HCT116 (cell line): ENCODE results near the gene PLCL2. TPM values are rescaled to one million over a fixed set of nuclear protein-coding genes. Genes with fewer than 3 reads are reported as not detected.

Source experiments
- ATAC-seq: fragments of 200-7000 bp; cut with Tn5 transposase; 2 replicates; pipeline ENCODE4 v1.9.1; 2020; ENCODE audit warnings: mild to moderate bottlenecking, moderate library complexity
- BruUV-seq: library from RNA; stranded (reverse); fragments of 400-500 nt; replicated peaks from 2 replicates; lab custom pipeline; 2021; lab: Mats Ljungman, UMichigan
- CTCF ChIA-PET: fragments of 300-600 bp; sonication (Branson Sonifier 250); formaldehyde crosslinking; loops from one replicate; lab custom pipeline; 2021; ENCODE audit warnings: antibody characterized with exemption; lab: Charles Lee
- POLR2A ChIA-PET: fragments of 300-600, 350-600 bp; sonication (Branson Sonifier 250); formaldehyde crosslinking; loops from one replicate; lab custom pipeline; 2021; ENCODE audit warnings: antibody characterized with exemption; lab: Charles Lee
- RAD21 ChIA-PET, 2 experiments: fragments of 300-600 bp; sonication (Branson Sonifier 250); formaldehyde crosslinking; loops; one replicate each; lab custom pipeline; 2023; ENCODE audit warnings: low total read pairs in 2 of 2; ENCODE audit not compliant: uncharacterized antibody in 2 of 2, unreplicated experiment in 2 of 2, low non-redundant PET in 1 of 2; lab: Charles Lee
- DNase-seq: peaks from one replicate; pipeline ENCODE4 v3.0.0-alpha.2; 2010; ENCODE audit warnings: low read depth, low spot score
- H2AFZ ChIP-seq: fragments of 200-600 bp; shearing (Covaris generic), sonication (generic); 2 replicates; pipeline ENCODE4 v1.6.1; 2017; ENCODE audit warnings: low read depth, mixed run types, mixed read lengths, antibody characterized with exemption, low read length; ENCODE audit not compliant: poor library complexity, severe bottlenecking
- H3K27ac ChIP-seq: 2 replicates; pipeline ENCODE4 v1.5.1; 2012; ENCODE audit warnings: low read depth, low read length
- H3K27me3 ChIP-seq: fragments of 200-600 bp; sonication (generic); 2 replicates; pipeline ENCODE4 v1.6.1; 2016; ENCODE audit warnings: mixed run types, low read length, mixed read lengths; ENCODE audit not compliant: insufficient read depth
- H3K36me3 ChIP-seq, 2 experiments: fragments of 200-500 bp in 1 of 2; fragments of 200-600 bp in 1 of 2; sonication (Bioruptor generic) in 1 of 2; sonication (generic) in 1 of 2; 2 replicates each; pipeline versions ENCODE4 v1.5.1 to v1.6.1; 2014 to 2016; ENCODE audit warnings: low read length in 2 of 2, inconsistent platforms in 1 of 2, mixed read lengths in 1 of 2, mixed run types in 1 of 2; ENCODE audit not compliant: insufficient read depth in 2 of 2, control insufficient read depth in 1 of 2
- H3K4me1 ChIP-seq, 2 experiments: fragments of 200-600 bp in 1 of 2; sonication (generic) in 1 of 2; 2 replicates each; pipeline versions ENCODE4 v1.5.1 to v1.6.1; 2012 to 2017; ENCODE audit warnings: low read length in 2 of 2, inconsistent platforms in 1 of 2, mild to moderate bottlenecking in 1 of 2, mixed read lengths in 1 of 2, mixed run types in 1 of 2, moderate library complexity in 1 of 2; ENCODE audit not compliant: insufficient read depth in 2 of 2, control insufficient read depth in 1 of 2
- H3K4me2 ChIP-seq: fragments of 200-600 bp; sonication (generic); 2 replicates; pipeline ENCODE4 v1.6.1; 2017; ENCODE audit warnings: mixed run types, low read length, mixed read lengths
- H3K4me3 ChIP-seq, 2 experiments: fragments of 200-600 bp in 1 of 2; sonication (generic) in 1 of 2; replicated peaks in 1 of 2; 2 replicates each; pipeline ENCODE4 v1.5.1; 2011 to 2016; ENCODE audit warnings: low read length in 2 of 2, control low read depth in 1 of 2, low read depth in 1 of 2, mild to moderate bottlenecking in 1 of 2, mixed read lengths in 1 of 2, mixed run types in 1 of 2
- H3K79me2 ChIP-seq: fragments of 200-600 bp; sonication (generic); 2 replicates; pipeline ENCODE4 v1.6.1; 2017; ENCODE audit warnings: mild to moderate bottlenecking, mixed run types, low read length, moderate library complexity, mixed read lengths; ENCODE audit not compliant: insufficient read depth
- H3K9ac ChIP-seq: fragments of 200-600 bp; sonication (generic); 2 replicates; pipeline ENCODE4 v1.6.1; 2016; ENCODE audit warnings: low read length, mixed read lengths
- H3K9me2 ChIP-seq: fragments of 200-600 bp; sonication (generic), shearing (Covaris generic); 2 replicates; pipeline ENCODE4 v1.6.1; 2017; ENCODE audit warnings: mixed run types, mild to moderate bottlenecking, moderate library complexity; ENCODE audit not compliant: insufficient read depth
- H3K9me3 ChIP-seq, 2 experiments: fragments of 200-500 bp in 1 of 2; fragments of 200-600 bp in 1 of 2; sonication (Bioruptor generic) in 1 of 2; sonication (generic) in 1 of 2; 2 replicates each; pipeline ENCODE4 v1.6.1; 2014 to 2017; ENCODE audit warnings: low read length in 2 of 2, mixed read lengths in 2 of 2, inconsistent platforms in 1 of 2, low read depth in 1 of 2, mild to moderate bottlenecking in 1 of 2, mixed run types in 1 of 2, moderate library complexity in 1 of 2; ENCODE audit not compliant: control insufficient read depth in 1 of 2, insufficient read depth in 1 of 2
- H4K20me1 ChIP-seq: fragments of 200-600 bp; sonication (generic), shearing (Covaris generic); 2 replicates; pipeline ENCODE4 v1.6.1; 2017; ENCODE audit warnings: mixed run types, mild to moderate bottlenecking, moderate library complexity; ENCODE audit not compliant: insufficient read depth
- ATF3 ChIP-seq: IDR thresholded peaks from 2 replicates; pipeline ENCODE4 v1.6.1; 2012
- CBX3 ChIP-seq: IDR thresholded peaks from 2 replicates; pipeline ENCODE4 v1.6.1; 2012; ENCODE audit warnings: low read depth
- CEBPB ChIP-seq: IDR thresholded peaks from 2 replicates; pipeline ENCODE4 v1.6.1; 2012; ENCODE audit warnings: low read depth
- EGR1 ChIP-seq: IDR thresholded peaks from 2 replicates; pipeline ENCODE4 v1.6.1; 2012; ENCODE audit warnings: low read depth
- EZH2 ChIP-seq: fragments of 200-600 bp; sonication (generic); IDR thresholded peaks from 2 replicates; pipeline ENCODE4 v1.6.1; 2017; ENCODE audit warnings: antibody characterized with exemption, mixed run types
- EZH2phosphoT487 ChIP-seq: fragments of 200-600 bp; IDR thresholded peaks from 2 replicates; pipeline ENCODE4 v1.6.1; 2018; ENCODE audit warnings: antibody characterized with exemption, borderline replicate concordance
- FOSL1 ChIP-seq: IDR thresholded peaks from 2 replicates; pipeline ENCODE4 v1.6.1; 2012; ENCODE audit warnings: low read depth
- POLR2A ChIP-seq: IDR thresholded peaks from 2 replicates; pipeline ENCODE4 v1.7.0; 2011; ENCODE audit warnings: borderline replicate concordance; ENCODE audit not compliant: insufficient read depth, insufficient read length; ENCODE audit errors: extremely low read depth
- RAD21 ChIP-seq: IDR thresholded peaks from 2 replicates; pipeline ENCODE4 v1.6.1; 2012; ENCODE audit warnings: low read depth, mild to moderate bottlenecking
- REST ChIP-seq: IDR thresholded peaks from 2 replicates; pipeline ENCODE4 v1.6.1; 2012; ENCODE audit warnings: low read depth
- SIN3A ChIP-seq: IDR thresholded peaks from 2 replicates; pipeline ENCODE4 v1.6.1; 2012; ENCODE audit warnings: low read depth
- SP1 ChIP-seq: IDR thresholded peaks from 2 replicates; pipeline ENCODE4 v1.6.1; 2012; ENCODE audit warnings: low read depth
- SRF ChIP-seq: IDR thresholded peaks from 2 replicates; pipeline ENCODE4 v1.6.1; 2012; ENCODE audit warnings: low read depth
- TCF7L2 ChIP-seq: IDR thresholded peaks from 2 replicates; pipeline ENCODE4 v1.7.0; 2011; ENCODE audit warnings: borderline replicate concordance, inconsistent platforms; ENCODE audit not compliant: insufficient read depth, insufficient read length; ENCODE audit errors: extremely low read depth
- YY1 ChIP-seq: IDR thresholded peaks from 2 replicates; pipeline ENCODE4 v1.6.1; 2011; ENCODE audit warnings: low read length, low read depth, moderate library complexity, mild to moderate bottlenecking; ENCODE audit not compliant: insufficient replicate concordance; ENCODE audit errors: extremely low read depth
- ZBTB33 ChIP-seq: IDR thresholded peaks from 2 replicates; pipeline ENCODE4 v1.6.1; 2011; ENCODE audit warnings: mild to moderate bottlenecking, low read length, moderate library complexity; ENCODE audit not compliant: insufficient replicate concordance; ENCODE audit errors: extremely low read depth
- intact Hi-C: fragments of 100-400 bp; cut with micrococcal nuclease; formaldehyde crosslinking; loops from 2 replicates; pipeline ENCODE4 v1.10.0; 2022
- total RNA-seq: library from RNA; stranded (reverse); gene quantifications from one replicate; pipeline ENCODE4 v1.2.1, GENCODE V29; 2021; ENCODE audit not compliant: unreplicated experiment

Gene PLCL2
- total RNA-seq, 1 experiment from 2014 or later, result 2.2 TPM

GRCh38 chr3:16837602-16838001 is 47.2 kb upstream of the PLCL2 start:
- no peaks in the 10 kb centered on the region for H3K4me1 ChIP-seq

More at GRCh38 chr3:16837602-16838001, 47.2 kb upstream of the PLCL2 start:
- H3K27me3 ChIP-seq, result no peaks in the 10 kb centered on the region
- no peak overlapping the region for H3K9ac ChIP-seq
- H3K27ac ChIP-seq, result no peak overlapping the region
- no peak for DNase-seq
- ChIA-PET CTCF (no interaction called here), POLR2A (interaction anchor here (0.7 kb wide), 1 partner anchor 127 kb away, joined by 3 read pairs; no protein-coding TSS in a partner anchor), RAD21 (no interaction called here)
- no peaks in the 10 kb centered on the region for H3K9me2 ChIP-seq
- H4K20me1 ChIP-seq, result no peaks in the 10 kb centered on the region
- TF ChIP-seq SRF (no peak), POLR2A (no peak), SIN3A (no peak), EGR1 (no peak), YY1 (no peak), FOSL1 (no peak), CBX3 (no peak), EZH2 (no peak), ZBTB33 (no peak), SP1 (no peak), TCF7L2 (no peak), EZH2phosphoT487 (no peak), ATF3 (no peak), CEBPB (no peak), RAD21 (no peak), REST (no peak)
- H2AFZ ChIP-seq, result no peak overlapping the region
- H3K36me3 ChIP-seq, result no peaks in the 10 kb centered on the region
- intact Hi-C loops, result no loop called here
- H3K4me2 ChIP-seq, result no peak overlapping the region
- no peak overlapping the region for H3K4me3 ChIP-seq
- ATAC-seq, result no peak
- BruUV-seq, result no TSS peak
- no peaks in the 10 kb centered on the region for H3K79me2 ChIP-seq
- no peaks in the 10 kb centered on the region for H3K9me3 ChIP-seq
